OCI-LY3 (cell line): ENCODE measurements around the gene HOMEZ.
A peak's percentile ranks its signal among the peaks of the same experiment; 100 is the strongest.
"Not testable (repeated sequence)": the region's sequence is repeated elsewhere in the genome, so short reads cannot be mapped to it uniquely, and the experiment has no call there.

Experiments used
- H2AFZ ChIP-seq: fragments of 200-600, 300-600 bp; shearing (Covaris generic); 2 replicates; pipeline ENCODE4 v1.6.0; 2014; ENCODE audit warnings: antibody characterized with exemption, low read depth, low read length
- H3K27ac ChIP-seq: fragments of 200-600, 300-600 bp; sonication (generic); 2 replicates; pipeline ENCODE4 v1.5.1; 2014; ENCODE audit warnings: mild to moderate bottlenecking, low read length, moderate library complexity, mixed read lengths
- H3K27me3 ChIP-seq: fragments of 200-600, 300-600 bp; sonication (generic); 2 replicates; pipeline ENCODE4 v1.6.1; 2014; ENCODE audit warnings: low read depth, low read length, mixed read lengths
- H3K36me3 ChIP-seq: fragments of 200-600, 300-600 bp; sonication (generic); replicated peaks from 2 replicates; pipeline ENCODE3; 2014; ENCODE audit warnings: low read depth, low read length, mixed read lengths
- H3K4me1 ChIP-seq: fragments of 300-600, 200-600 bp; sonication (generic); 2 replicates; pipeline ENCODE4 v1.6.1; 2014; ENCODE audit warnings: low read length, mixed read lengths
- H3K4me2 ChIP-seq: fragments of 200-600, 300-600 bp; sonication (generic); 2 replicates; pipeline ENCODE4 v1.6.1; 2014; ENCODE audit warnings: low read length, mixed read lengths
- H3K4me3 ChIP-seq: fragments of 300-600, 200-600 bp; sonication (generic); 2 replicates; pipeline ENCODE4 v1.5.1; 2014; ENCODE audit warnings: antibody characterized with exemption, mild to moderate bottlenecking, low read length, moderate library complexity
- H3K79me2 ChIP-seq: fragments of 300-600, 200-600 bp; shearing (Covaris generic); 2 replicates; pipeline ENCODE4 v1.6.1; 2014; ENCODE audit warnings: mild to moderate bottlenecking, low read length, mixed read lengths
- H3K9ac ChIP-seq: fragments of 300-600, 200-600 bp; shearing (Covaris generic); 2 replicates; pipeline ENCODE4 v1.6.0; 2014; ENCODE audit warnings: mild to moderate bottlenecking, low read length, moderate library complexity
- H3K9me3 ChIP-seq: fragments of 200-600, 300-600 bp; shearing (Covaris generic); 2 replicates; pipeline ENCODE4 v1.6.1; 2014; ENCODE audit warnings: low read length, mixed read lengths; ENCODE audit not compliant: insufficient read depth
- H4K20me1 ChIP-seq: fragments of 200-600, 300-600 bp; sonication (generic); 2 replicates; pipeline ENCODE4 v1.6.1; 2016; ENCODE audit warnings: low read length, mixed read lengths; ENCODE audit not compliant: insufficient read depth
- CTCF ChIP-seq: fragments of 200-600, 300-600 bp; sonication (generic); IDR thresholded peaks from 2 replicates; pipeline ENCODE4 v1.5.1; 2014; ENCODE audit warnings: antibody characterized with exemption, low read length, low read depth
- EZH2phosphoT487 ChIP-seq: fragments of 200-600 bp; shearing (Covaris generic); IDR thresholded peaks from 2 replicates; pipeline ENCODE4 v1.6.1; 2018; ENCODE audit warnings: antibody characterized with exemption, mixed run types, low read depth

Gene HOMEZ

GRCh38 chr14:23281247-23281646 is 4.7 kb downstream of the HOMEZ start:
- peaks cover 12% of the 10 kb centered on the region for H3K36me3 ChIP-seq

GRCh38 chr14:23277928-23278327 is 8.0 kb downstream of the HOMEZ start:
- not testable (repeated sequence) for H3K27ac ChIP-seq, H3K9ac ChIP-seq, H3K79me2 ChIP-seq, H4K20me1 ChIP-seq, H3K4me2 ChIP-seq, H3K9me3 ChIP-seq, H3K4me3 ChIP-seq, H3K27me3 ChIP-seq, H2AFZ ChIP-seq
- H3K36me3 ChIP-seq: peaks cover 21% of the 10 kb centered on the region
- H3K4me1 ChIP-seq: peaks cover 22% of the 10 kb centered on the region

More at GRCh38 chr14:23281247-23281646, 4.7 kb downstream of the HOMEZ start:
- Histone ChIP-seq H3K9ac (no peak overlapping the region), H3K27ac (no peak overlapping the region), H2AFZ (no peak overlapping the region), H3K9me3 (no peaks in the 10 kb centered on the region), H3K4me1 (peaks cover 7% of the 10 kb centered on the region), H3K27me3 (no peaks in the 10 kb centered on the region), H4K20me1 (peaks cover 5% of the 10 kb centered on the region; the same call in 1 of the 2 replicates), H3K4me3 (no peak overlapping the region), H3K79me2 (peaks cover 24% of the 10 kb centered on the region), H3K4me2 (no peak overlapping the region)
- TF ChIP-seq EZH2phosphoT487 (no peak), CTCF (no peak)

GRCh38 chr14:23277189-23277588 is 8.7 kb downstream of the HOMEZ start:
- Histone ChIP-seq H3K4me1 (peaks cover 22% of the 10 kb centered on the region), H3K9ac (no peak overlapping the region), H3K79me2 (no peaks in the 10 kb centered on the region; the same call in 1 of the 2 replicates), H3K36me3 (peaks cover 17% of the 10 kb centered on the region), H3K4me2 (no peak overlapping the region), H3K27ac (no peak overlapping the region), H3K9me3 (no peaks in the 10 kb centered on the region), H3K27me3 (no peaks in the 10 kb centered on the region), H4K20me1 (peaks cover 5% of the 10 kb centered on the region; the same call in 1 of the 2 replicates), H2AFZ (no peak overlapping the region), H3K4me3 (no peak overlapping the region)
- no peak for TF ChIP-seq EZH2phosphoT487
- TF ChIP-seq CTCF: no peak

GRCh38 chr14:23275412-23275811 is 10.5 kb downstream of the HOMEZ start:
- Histone ChIP-seq H3K27ac (peak overlapping the region; percentile 56), H2AFZ (no peak overlapping the region), H3K9ac (no peak overlapping the region), H3K79me2 (no peaks in the 10 kb centered on the region), H3K9me3 (no peaks in the 10 kb centered on the region), H3K27me3 (no peaks in the 10 kb centered on the region), H3K4me2 (peak overlapping the region; percentile 63), H3K4me3 (peak overlapping the region; percentile 38; the same call in 1 of the 2 replicates), H3K4me1 (peaks cover 22% of the 10 kb centered on the region), H4K20me1 (no peaks in the 10 kb centered on the region), H3K36me3 (peaks cover 13% of the 10 kb centered on the region)
- no peak for TF ChIP-seq EZH2phosphoT487
- TF ChIP-seq CTCF: no peak

- H3K4me2 ChIP-seq: no peak overlapping the region
- H3K4me3 ChIP-seq: no peak overlapping the region
- H2AFZ ChIP-seq: no peak overlapping the region
- no peak overlapping the region for H3K27ac ChIP-seq
- H3K9ac ChIP-seq: no peak overlapping the region
- no peaks in the 10 kb centered on the region for H3K79me2 ChIP-seq
- no peaks in the 10 kb centered on the region for H3K36me3 ChIP-seq
- H4K20me1 ChIP-seq: no peaks in the 10 kb centered on the region
- TF ChIP-seq CTCF: no peak
- TF ChIP-seq EZH2phosphoT487: no peak
- peaks cover 13% of the 10 kb centered on the region for H3K4me1 ChIP-seq
- H3K9me3 ChIP-seq: no peaks in the 10 kb centered on the region
- peaks cover 7% of the 10 kb centered on the region for H3K27me3 ChIP-seq
These were observed 16.7 kb downstream of the HOMEZ start for GRCh38 chr14:23269193-23269592.

- H3K79me2 ChIP-seq, H2AFZ ChIP-seq: not testable (repeated sequence)
These were observed 25.1 kb downstream of the HOMEZ start for GRCh38 chr14:23260849-23261248.

More at GRCh38 chr14:23260849-23261248, 25.1 kb downstream of the HOMEZ start:
- not testable (repeated sequence) for H3K27ac ChIP-seq, H3K4me2 ChIP-seq, H3K36me3 ChIP-seq, H3K9ac ChIP-seq, H3K4me1 ChIP-seq, H3K9me3 ChIP-seq, H3K4me3 ChIP-seq, H4K20me1 ChIP-seq
- H3K27me3 ChIP-seq: peaks cover 47% of the 10 kb centered on the region
